GM12891 (cell line): ENCODE data around the gene ALDH9A1.
A peak's percentile ranks its signal among the peaks of the same experiment; 100 is the strongest.
"Not testable (repeated sequence)": the region's sequence is repeated elsewhere in the genome, so short reads cannot be mapped to it uniquely, and the experiment has no call there.

Experiments used
- DNase-seq: peaks from one replicate; pipeline ENCODE4 v3.0.0; 2011; ENCODE audit warnings: low spot score; ENCODE audit not compliant: insufficient read length
- FAIRE-seq: peaks from 2 replicates; lab custom pipeline; 2011; peaks lifted over from hg19 to GRCh38; lab: Jason Lieb, UNC
- PAX5 ChIP-seq: IDR thresholded peaks from 2 replicates; pipeline ENCODE4 v1.6.1; 2011; ENCODE audit warnings: low read length, moderate library complexity, mild to moderate bottlenecking; ENCODE audit not compliant: insufficient read depth, severe bottlenecking
- POLR2A ChIP-seq: IDR thresholded peaks from 2 replicates; pipeline ENCODE4 v1.6.1; 2011; ENCODE audit warnings: low read depth, low read length, control low read depth
- POLR2AphosphoS5 ChIP-seq: IDR thresholded peaks from 2 replicates; pipeline ENCODE4 v1.6.1; 2011; ENCODE audit warnings: low read depth, low read length, control low read depth
- POU2F2 ChIP-seq: IDR thresholded peaks from 2 replicates; pipeline ENCODE4 v1.6.1; 2011; ENCODE audit warnings: low read depth, mild to moderate bottlenecking, control low read depth, low read length, moderate library complexity
- SPI1 ChIP-seq: IDR thresholded peaks from 2 replicates; pipeline ENCODE4 v1.6.1; 2011; ENCODE audit warnings: low read depth, low read length, control low read depth
- TAF1 ChIP-seq: IDR thresholded peaks from 2 replicates; pipeline ENCODE4 v1.6.1; 2011; ENCODE audit warnings: low read depth, low read length, control low read depth

The ALDH9A1 gene

DNA sequence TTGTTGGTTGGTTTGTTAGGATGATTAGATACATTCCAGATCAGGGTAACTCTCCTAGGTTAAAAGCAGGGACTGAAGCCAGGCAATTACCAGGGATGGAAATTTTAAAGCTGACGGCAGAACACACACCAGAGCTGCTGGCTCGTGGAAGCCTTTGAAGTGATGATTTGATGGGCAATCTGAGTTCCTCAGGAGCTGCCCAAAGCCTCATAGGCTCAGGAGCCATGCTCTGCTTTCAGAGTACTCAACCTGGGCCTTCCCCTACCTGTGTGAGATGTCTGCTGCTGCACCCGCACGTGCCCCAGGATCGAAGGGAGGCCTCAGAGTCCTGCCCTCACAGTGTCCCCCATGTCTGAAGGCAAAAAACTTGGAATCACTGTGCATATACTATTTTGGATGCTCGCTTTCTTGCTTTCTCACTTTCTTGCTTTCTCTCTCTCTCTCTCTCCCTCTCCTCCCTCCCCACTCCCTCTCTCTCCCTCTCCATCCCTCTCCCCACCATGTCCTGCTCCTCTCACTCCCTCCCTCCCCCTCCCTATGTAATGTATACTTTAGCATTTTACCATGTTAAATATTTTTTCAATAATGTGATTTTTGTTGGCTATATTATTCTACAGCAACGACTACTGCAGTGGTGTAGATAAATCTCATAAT is 49.3 kb downstream of the ALDH9A1 start:
- no peak for TF ChIP-seq POLR2A
- no peak for TF ChIP-seq SPI1
- no peak for TF ChIP-seq PAX5
- TF ChIP-seq POLR2AphosphoS5, result no peak
- no peak for TF ChIP-seq TAF1
- no peak for TF ChIP-seq POU2F2
- FAIRE-seq, result no peak
- no peak for DNase-seq

DNA sequence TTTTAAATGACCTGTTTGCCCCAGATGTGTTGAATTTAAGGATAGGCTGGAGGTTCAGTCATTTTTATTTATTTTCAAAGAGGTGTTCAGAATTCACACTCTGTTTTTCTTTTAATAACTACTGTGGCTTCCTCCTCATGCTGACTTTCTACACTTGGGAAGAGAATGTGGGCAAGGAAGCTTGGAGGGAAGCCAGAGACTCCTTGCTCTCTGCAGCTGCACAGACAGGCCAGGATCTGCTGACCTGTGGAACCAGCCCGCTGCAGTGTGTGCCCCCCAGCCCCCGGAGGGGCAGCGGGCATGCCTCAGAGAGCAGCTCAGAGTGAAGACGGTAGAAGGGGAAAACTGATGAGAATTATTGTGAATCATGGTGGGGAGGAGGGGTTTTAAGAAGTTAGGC is 50.4 kb downstream of the ALDH9A1 start:
- FAIRE-seq (no peak), DNase-seq (no peak)
- TF ChIP-seq TAF1, result no peak
- no peak for TF ChIP-seq SPI1
- TF ChIP-seq POU2F2, result no peak
- no peak for TF ChIP-seq POLR2AphosphoS5
- TF ChIP-seq PAX5, result no peak
- TF ChIP-seq POLR2A, result no peak

DNA sequence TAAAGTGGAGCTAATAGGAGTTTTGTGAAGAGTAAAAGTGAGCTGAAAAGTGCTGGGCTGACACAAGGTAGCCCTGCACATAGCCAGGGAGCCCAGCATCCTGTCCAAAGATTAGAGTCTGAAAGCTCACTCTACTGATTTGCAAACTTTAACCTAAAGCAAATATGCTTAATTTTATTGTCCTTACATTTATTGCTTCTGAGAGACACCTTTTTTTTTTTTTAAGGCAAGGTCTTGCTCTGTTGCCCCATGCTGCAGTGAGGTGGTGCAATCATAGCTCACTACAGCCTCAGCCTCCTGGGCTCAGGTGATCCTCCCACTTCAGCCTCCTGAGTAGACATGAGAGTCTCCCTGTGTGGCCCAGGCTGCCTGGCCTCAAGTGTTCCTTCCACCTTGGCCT is 50.8 kb downstream of the ALDH9A1 start:
- DNase-seq (no peak), FAIRE-seq (no peak)
- TF ChIP-seq PAX5 (no peak), POLR2A (no peak), TAF1 (no peak), POLR2AphosphoS5 (no peak), SPI1 (no peak), POU2F2 (no peak)

DNA sequence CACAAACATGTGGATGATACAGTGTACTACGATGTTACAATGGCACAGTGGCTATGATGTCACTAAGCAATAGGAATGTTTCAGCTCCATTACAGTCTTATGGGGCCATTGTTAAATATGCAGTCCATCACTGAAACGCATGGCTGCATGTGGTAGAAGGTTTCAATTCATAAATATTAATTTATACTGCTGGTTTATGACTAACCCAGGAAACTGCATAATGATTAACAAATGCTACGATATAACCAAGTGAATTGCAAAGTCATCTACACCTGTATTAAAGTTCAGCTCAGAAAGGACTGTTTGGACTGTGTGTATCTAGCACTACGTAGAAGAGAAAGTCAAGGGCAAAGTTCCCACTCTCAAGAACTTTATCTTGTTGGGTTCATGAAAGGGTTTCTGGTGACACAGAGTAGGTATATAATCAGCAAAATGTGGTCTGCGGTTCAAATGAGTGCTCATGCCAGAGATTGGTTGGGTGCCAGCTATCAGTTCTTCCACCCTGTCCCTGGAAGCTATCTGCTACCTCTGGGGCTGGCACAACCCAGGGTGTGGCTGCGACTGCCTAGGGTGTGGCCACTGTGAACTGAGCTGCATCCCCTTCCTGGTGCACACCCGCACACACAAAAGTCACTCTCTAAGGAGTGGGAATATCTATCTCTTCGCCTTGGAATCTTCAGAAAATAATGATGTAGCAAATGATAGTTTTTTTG is 52.6 kb downstream of the ALDH9A1 start:
- TF ChIP-seq POLR2A (no peak), SPI1 (no peak), POU2F2 (no peak), PAX5 (no peak), TAF1 (no peak), POLR2AphosphoS5 (no peak)
- DNase-seq (no peak), FAIRE-seq (peak; percentile 59)

DNA sequence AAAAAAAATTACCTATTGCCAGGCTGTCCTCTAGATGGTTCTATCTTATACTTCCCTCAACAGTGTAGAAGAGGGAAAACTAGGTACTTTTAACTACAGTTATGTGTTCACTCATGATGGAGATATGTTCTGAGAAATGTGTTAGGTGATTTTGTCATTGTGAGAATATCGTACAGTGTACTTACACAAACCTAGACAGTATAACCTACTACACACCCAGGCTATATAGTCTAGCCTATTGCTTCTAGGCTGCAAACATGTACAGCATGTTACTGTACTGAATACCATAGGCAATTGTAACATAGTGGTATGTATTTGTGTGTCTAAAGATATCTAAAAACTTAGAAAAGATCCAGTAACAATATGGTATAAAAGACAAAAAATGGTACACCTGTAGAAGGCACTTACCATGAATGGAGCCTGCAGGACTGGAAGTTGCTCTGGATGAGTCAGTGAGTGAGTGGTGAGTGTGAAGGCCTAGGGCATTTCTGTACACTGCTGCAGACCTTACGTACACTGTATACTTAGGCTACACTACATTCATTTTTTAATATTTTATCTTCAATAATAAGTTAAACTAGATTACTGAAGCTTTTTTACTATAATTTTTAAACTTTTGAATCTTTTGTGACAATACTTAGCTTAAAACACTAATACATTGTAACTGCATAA is 54.2 kb downstream of the ALDH9A1 start:
- no peak for TF ChIP-seq PAX5
- TF ChIP-seq POLR2A, result no peak
- TF ChIP-seq TAF1, result no peak
- no peak for TF ChIP-seq SPI1
- TF ChIP-seq POU2F2, result no peak
- no peak for FAIRE-seq
- no peak for DNase-seq

DNA sequence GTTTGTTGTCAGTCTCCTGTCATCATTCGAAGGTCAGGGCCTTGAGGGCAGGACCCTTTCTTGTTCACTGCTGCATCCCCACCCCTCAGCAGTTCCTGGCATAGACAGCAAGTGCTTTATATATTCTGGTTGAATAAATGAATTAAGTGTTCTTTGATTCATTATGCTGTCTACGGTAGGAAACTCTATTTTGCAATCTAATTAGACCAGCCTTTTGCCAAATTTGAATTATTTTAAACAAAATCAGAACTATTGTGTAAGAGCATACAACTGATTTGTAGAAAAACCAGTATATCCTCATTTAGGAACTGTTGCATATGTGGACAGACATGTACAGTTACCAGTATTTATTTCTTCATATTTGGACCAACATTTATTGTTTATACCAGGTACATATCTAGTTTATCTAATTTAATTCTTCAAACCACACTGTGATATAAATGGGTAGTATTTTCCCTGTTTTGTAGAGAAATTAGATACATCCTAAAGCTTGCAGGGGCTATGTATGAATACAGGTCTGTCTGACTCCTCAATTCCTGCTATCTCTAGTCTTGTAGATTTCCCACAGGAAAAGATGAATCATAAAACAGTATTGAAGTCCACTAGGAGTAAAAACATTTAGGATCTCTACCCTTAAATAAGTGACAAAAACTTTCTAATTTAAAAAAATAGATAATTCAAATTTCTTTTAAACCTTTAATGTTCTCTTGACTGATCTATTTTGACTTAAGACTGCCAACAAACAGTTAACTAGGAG is 57.0 kb downstream of the ALDH9A1 start:
- DNase-seq (no peak), FAIRE-seq (no peak)
- TF ChIP-seq PAX5 (no peak), POLR2AphosphoS5 (no peak), SPI1 (no peak), TAF1 (no peak), POU2F2 (no peak), POLR2A (no peak)

DNA sequence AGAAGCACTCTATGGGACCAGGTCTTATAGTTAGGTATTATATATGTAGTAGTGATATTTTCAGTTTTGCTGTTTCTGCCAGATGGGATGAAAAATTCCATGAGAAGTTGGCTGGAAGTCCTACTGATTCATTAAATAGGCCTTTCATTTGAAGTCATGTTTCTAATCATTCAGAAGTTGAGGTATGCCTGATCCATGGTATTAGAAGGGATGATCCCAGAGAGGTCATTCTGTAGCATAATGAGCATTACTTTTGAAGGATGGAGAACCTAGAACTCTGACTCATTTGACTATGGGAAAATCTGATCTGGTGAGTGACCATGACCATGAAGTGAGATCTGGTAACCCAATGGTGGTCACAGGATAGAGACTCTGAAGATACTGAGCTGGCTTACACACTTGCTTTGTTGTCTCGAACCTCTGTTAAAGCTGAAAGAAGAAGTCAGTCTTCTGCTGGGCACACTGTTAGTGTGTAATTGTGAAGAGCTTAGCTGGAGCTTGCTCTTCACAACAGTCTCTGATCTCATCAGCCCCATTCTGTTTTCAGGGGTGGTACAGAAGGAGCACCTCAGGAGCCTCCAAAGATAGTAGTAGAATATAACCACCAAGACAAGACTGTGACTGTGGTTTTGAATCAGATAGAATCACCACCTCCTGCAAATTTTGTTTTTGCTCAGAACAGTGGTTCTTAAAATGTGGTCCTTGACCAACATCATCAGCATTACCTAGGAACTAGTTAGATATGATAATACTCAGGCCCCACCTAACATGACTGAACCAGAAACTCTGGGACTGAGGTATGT is 58.3 kb downstream of the ALDH9A1 start:
- TF ChIP-seq TAF1 (no peak), POLR2A (peak; percentile 43; the same call in 1 of the 2 replicates), POLR2AphosphoS5 (no peak), SPI1 (no peak)
- FAIRE-seq, result peak; percentile 79
- DNase-seq, result no peak

DNA sequence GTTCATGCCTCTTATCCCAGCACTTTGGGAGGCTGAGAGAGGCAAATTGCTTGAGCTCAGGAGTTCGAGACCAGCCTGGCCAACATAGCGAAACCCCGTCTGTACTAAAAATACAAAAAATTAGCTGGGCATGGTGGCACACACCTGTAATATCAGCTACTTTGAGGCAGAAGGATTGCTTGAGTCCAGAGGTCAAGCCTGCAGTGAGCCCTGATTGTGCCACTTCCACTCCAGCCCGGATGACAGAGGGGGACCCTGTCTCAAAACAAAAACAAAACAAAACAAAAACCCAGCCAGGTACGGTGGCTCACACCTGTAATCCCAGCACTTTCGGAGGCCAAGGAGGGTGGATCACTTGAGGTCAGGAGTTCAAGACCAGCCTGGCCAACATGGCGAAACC is 60.2 kb downstream of the ALDH9A1 start:
- DNase-seq, FAIRE-seq: not testable (repeated sequence)

DNA sequence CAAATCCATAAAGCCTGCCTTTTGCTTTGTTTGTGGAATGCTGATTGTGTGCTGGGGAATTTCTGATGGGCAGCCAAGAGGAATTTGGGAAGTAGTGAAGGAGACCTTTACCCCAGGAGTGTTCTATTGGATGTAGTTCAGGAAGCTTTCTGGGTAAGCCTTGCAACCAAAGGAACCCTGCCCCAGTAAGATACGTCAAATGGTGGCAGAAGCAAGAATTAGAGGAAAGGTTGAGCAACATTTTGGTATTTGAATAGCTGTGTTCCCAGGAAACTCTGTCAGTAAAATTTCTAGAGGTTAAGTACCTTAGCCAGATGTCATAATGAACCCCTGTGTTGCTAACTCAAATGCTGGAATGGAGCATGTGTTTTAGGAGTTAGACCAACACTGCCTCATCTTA is 60.9 kb downstream of the ALDH9A1 start:
- DNase-seq, result no peak
- no peak for FAIRE-seq
- no peak for TF ChIP-seq PAX5
- TF ChIP-seq POLR2AphosphoS5, result no peak
- no peak for TF ChIP-seq POLR2A
- TF ChIP-seq TAF1, result no peak
- TF ChIP-seq SPI1, result no peak
- no peak for TF ChIP-seq POU2F2
